NCI-H345 treated with DMSO at 0.1 percent for 48 hours (cell line): ENCODE measurements around the gene KLK11.
"Not testable (repeated sequence)": the region's sequence is repeated elsewhere in the genome, so short reads cannot be mapped to it uniquely, and the experiment has no call there.

Source experiments
- DNase-seq: peaks from one replicate; lab custom pipeline; 2025; ENCODE audit not compliant: unreplicated experiment; lab: John Stamatoyannopoulos, UW

KLK11 gene

DNA sequence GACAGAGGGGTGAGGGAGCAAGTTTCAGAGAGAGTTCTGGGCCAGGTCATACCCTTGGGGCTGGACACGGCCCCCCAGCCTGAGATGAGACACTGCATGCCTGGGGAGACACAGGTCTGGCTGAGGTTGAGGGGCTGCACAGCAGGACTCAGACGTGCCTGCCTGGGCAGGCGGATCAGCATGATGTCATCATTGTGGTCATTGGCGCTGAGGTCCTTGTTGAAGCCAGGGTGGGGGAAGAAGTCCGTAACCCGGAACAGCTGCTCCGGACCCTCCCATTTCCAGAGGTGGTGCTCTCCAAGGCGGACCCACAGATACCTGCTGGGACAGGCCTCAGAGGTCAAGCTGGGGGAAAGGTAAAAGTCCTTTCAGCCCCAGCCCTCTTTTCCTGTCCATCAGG, 20.0 kb downstream of the KLK11 start:
- no peak for DNase-seq

DNA sequence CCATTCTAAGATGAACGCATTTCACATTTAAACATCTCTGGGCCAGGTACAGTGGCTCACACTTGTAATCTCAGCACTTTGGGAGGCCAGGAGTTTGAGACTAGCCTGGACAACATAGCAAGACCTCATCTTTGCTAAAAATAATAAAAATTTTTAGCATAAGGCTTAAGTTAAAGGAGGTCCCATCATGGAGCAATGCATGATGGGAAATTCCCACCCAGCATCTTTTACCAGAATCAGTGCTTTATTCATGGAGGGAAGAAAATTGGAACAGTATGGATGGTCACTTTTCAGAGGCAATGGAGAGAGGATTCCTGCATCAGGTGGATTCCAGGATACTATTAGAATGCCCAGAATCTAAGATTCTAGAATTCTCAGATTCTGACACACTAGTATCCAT, 21.2 kb downstream of the KLK11 start:
- no peak for DNase-seq

DNA sequence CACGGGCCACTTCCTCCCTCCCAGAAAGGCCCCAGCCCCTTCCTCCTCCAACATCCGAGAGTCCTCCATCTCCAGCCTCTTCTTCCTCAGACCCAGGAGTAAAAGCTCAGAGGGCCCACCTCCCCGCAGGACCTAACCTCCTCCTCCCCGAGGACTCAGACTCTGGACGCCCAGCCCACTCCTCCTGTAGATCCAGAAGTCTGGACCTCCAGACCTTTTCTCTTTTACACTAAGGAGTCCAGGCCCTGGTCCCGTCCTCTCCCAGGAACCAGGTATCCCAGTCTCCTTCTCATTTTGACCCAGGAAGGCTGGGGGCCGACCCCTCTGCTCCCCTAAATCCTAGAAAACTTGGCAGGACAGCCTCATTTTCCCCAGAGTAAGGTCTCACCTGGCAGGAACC, 23.1 kb downstream of the KLK11 start:
- DNase-seq, result no peak

DNA sequence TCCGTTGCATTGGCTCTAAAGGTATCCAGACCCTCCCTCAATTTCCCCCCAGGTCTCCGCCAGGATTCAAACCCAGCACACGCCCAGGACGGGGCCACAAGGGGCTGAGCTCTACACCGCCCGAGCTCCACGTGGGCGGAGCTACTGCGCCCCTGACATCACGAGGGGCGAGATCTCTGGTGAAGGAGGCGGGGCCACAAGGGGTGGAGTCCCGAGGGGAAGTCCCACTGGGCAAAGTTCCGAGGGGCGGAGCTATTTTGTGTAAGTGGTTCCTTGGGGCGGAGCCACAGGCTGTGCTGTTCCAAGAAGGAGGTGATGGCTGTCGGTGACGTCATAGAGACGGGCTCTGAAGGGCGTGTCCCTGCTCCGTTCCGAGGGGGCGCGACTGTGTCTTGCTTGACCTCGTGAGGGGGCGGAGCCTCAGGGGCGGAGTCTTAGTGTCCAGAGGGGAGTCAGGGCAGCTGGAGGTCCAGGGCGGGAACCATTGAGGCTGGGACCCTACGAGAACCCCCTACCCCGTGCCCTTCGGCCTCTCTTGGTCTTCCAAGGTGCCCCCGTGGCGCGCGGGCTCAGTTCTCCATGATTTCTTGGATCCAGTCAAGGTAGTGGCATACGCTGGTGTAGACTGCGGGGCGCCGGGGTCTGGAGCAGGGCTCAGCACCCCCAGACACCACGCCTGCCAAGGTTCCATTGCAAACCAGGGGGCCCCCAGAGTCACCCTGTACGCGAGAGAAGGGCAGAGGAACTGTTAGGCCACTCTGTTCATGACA, 23.7 kb downstream of the KLK11 start:
- no peak for DNase-seq

- no peak for DNase-seq
Measured at GRCh38 chr19:51002089-51002532, 24.3 kb downstream of the KLK11 start.

GRCh38 chr19:51001515-51001914, 24.9 kb downstream of the KLK11 start, which contains the start of gene KLK8:
Gene KLK8 (minus strand): TSS chr19:51001604. CDS start chr19:51001167, 437 bp downstream.
- no peak for DNase-seq

GRCh38 chr19:51000981-51001380, 25.4 kb downstream of the KLK11 start:
- DNase-seq, result no peak

DNA sequence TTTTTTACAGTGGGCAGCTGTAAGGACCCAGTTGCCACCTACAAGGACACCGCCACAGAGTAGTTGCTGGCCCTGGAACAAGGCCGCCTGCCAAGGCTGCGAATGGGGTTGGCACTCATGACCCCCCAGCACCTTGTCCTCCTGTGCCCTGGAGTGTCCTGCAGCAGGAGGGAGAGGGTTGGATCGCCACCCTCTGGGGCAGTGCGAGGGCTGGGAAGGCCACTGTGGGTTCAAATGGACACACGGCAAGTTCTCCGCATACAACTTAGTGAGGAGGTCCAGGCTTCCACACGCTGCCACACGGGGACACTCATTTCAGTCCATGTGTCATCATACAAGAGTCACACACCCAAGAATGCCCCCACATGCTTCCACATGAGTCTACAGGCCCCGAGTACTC, 26.0 kb downstream of the KLK11 start:
- no peak for DNase-seq

GRCh38 chr19:50998686-50999085, 27.7 kb downstream of the KLK11 start:
- DNase-seq, result no peak

DNA sequence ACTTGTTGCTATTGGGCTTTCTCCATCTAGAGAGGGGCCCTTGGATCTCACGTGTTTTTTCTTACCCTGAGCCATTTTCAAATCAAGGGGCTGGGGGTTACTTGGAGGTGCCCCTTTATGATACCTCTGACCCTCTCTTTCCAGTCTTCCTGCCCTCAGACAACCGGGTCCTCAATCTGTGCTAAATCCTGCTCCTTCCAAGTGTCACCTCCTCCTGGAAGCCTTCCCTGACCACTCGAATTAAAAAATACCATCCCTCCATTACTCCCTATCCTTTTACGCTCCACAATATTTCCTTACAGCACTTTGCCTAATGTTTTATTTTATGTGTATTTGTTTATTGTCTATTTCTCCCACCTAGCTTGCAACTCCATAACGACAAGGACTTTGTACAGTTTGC, 28.4 kb downstream of the KLK11 start:
- DNase-seq, result no peak

GRCh38 chr19:50994129-50994528, 32.3 kb downstream of the KLK11 start:
- DNase-seq, result no peak

GRCh38 chr19:50992666-50993035, 33.8 kb downstream of the KLK11 start:
- no peak for DNase-seq

DNA sequence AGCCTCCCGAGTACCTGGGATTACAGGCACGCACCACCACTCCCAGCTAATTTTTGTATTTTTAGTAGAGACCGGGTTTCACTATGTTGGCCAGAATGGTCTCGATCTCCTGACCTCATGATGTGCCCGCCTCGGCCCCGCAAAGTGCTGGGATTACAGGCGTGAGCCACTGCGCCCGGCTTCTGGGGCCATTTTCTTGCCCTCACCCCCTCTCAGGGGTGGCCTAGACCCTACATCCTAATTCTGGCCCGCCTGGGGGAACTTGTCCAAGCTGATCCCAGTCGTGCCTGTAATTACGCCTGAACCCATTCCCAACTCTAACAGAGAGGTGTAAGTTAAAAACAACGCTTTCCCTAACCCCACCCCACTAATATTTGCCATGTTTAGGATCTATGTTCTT, 42.0 kb downstream of the KLK11 start:
- DNase-seq, result not testable (repeated sequence)

- no peak for DNase-seq
Measured at GRCh38 chr19:50983625-50984292, 42.7 kb downstream of the KLK11 start, which contains the start of gene KLK7. Gene KLK7 (minus strand): TSS chr19:50983917. CDS start chr19:50982399, 1,518 bp downstream.

DNA sequence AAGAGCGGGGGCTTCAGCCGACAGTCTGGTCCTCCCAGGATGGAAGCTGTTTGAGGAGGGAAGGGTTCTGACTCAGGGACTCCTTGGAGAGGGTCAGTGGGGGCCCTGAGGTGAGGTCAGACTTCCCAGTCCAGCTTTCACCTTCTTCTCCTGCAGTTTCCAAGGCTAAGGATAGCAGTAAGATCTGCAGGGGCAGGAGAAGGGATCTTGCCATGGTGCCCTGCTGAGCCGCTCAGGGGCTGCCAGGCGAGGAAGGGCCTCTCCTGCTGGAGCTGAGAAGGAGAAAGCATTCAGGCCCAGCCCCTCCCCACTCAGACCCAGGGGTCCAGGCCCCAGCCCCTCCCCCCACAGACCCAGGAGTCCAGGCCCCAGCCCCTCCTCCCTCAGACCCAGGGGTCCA, 44.2 kb downstream of the KLK11 start:
- DNase-seq, result no peak

- DNase-seq, result no peak
Measured at GRCh38 chr19:50981587-50982146, 44.7 kb downstream of the KLK11 start.

GRCh38 chr19:50980208-50980607, 46.2 kb downstream of the KLK11 start:
- DNase-seq, result no peak

DNA sequence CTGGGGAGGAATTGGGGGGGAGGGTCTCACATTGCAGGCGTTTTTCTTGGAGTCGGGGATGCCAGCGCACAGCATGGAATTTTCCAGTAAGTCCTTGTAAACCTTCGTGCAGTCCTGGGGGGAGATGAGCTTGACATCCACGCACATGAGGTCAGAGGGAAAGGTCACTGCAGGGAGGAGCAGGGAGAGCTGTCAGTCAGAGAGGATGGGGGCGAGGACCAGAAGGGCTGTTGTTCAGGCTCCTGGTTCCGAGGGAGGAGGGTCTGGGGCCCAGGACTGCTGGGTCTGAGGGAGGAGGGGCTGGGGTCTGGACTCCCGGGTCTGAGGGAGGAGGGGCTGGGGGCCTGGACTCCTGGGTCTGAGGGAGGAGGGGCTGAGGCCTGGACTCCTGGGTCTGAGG, 46.7 kb downstream of the KLK11 start:
- no peak for DNase-seq

GRCh38 chr19:50978772-50979390, 47.5 kb downstream of the KLK11 start:
- no peak for DNase-seq

DNA sequence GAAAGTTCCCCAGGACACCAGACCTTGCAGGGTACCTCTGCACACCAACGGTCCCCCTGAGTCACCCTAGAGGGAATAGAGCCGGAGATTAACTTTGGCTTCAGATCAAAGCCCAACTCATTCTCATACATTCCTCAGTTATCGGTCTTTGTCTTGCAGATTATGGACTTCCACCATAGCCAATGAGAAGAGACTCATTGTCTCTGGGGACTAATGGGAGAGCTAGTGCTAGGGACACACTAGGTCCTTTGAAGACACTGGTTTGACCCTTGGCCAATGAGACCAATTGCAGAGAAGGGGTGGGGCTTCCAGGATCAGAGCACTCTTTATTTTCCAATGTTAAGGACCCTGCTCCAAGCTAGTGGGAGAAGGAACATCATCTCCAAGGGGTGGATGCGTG, 48.8 kb downstream of the KLK11 start:
- DNase-seq, result no peak

- no peak for DNase-seq
Measured at GRCh38 chr19:50975766-50976165, 50.6 kb downstream of the KLK11 start.
